ENCODE results near the gene PITPNM3. TPM values are rescaled to one million over a fixed set of nuclear protein-coding genes. Genes with fewer than 3 reads are reported as not detected.

Gene PITPNM3
- total and polyA plus RNA-seq, 12 donors = 0.12 to 0.70 (median 0.33) TPM

GRCh38 chr17:6467567-6467966 is 88.8 kb downstream of the PITPNM3 start:
- Histone ChIP-seq H3K27ac (no peak overlapping the region), H3K4me1 (no peaks in the 10 kb centered on the region), H3K36me3 (no peaks in the 10 kb centered on the region), H3K27me3 (peaks cover 0 to 5% (median 0%) of the 10 kb centered on the region in 7 donors), H3K9me3 (peaks cover 0 to 10% (median 0%) of the 10 kb centered on the region in 11 donors), H3K4me3 (no peak overlapping the region)
- no peak for DNase-seq
- ATAC-seq = no peak
- TF ChIP-seq, protein P1, sequence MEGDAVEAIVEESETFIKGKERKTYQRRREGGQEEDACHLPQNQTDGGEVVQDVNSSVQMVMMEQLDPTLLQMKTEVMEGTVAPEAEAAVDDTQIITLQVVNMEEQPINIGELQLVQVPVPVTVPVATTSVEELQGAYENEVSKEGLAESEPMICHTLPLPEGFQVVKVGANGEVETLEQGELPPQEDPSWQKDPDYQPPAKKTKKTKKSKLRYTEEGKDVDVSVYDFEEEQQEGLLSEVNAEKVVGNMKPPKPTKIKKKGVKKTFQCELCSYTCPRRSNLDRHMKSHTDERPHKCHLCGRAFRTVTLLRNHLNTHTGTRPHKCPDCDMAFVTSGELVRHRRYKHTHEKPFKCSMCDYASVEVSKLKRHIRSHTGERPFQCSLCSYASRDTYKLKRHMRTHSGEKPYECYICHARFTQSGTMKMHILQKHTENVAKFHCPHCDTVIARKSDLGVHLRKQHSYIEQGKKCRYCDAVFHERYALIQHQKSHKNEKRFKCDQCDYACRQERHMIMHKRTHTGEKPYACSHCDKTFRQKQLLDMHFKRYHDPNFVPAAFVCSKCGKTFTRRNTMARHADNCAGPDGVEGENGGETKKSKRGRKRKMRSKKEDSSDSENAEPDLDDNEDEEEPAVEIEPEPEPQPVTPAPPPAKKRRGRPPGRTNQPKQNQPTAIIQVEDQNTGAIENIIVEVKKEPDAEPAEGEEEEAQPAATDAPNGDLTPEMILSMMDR (IDR thresholded peaks at IDR 0.05) = no peak
- 83 to 92% methylated on average over 1 of the region's 1 CpG for WGBS, 2 donors
- intact Hi-C loops (cut with DNase I) = no loop called here

DNA sequence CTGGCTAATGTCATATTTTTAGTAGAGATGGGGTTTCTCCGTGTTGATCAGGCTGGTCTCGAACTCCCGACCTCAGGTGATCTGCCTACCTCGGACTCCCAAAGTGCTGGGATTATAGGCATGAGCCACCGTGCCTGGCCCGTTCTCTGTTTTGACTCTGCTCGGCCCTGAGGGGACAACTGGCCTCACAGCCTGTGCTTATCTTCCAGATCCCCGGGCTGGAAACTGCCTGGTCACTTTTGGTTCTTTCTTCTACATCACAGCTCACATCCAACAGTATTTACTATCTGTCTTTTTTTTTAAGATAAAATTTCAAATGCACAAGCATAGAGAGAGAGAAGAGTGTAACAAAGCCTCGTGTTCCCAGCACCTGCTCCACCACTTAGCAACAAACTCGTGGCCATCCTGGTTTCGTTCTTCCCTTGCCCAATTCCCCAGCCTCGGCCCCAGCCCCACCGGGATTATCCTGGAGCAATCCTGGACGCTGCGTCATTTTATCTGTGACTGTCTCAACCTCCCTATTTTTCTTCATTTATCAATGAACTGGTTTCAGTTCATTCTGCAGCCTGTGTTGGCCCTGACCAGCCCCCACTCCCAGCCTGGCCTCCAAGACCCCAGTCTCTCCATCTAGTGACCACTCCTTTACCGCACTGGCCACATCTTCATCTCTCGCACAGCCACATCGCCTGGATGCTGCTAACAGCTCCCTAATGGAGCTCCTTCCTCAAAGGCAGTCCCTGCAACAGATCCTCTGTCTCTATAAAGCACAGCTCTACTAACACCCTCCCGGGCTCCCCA is 91.0 kb downstream of the PITPNM3 start:
- Histone ChIP-seq H3K27me3 (peaks cover 0 to 5% (median 0%) of the 10 kb centered on the region in 7 donors), H3K27ac (no peak overlapping the region), H3K9me3 (peaks cover 0 to 10% (median 0%) of the 10 kb centered on the region in 11 donors), H3K4me1 (no peaks in the 10 kb centered on the region), H3K4me3 (no peak overlapping the region), H3K36me3 (no peaks in the 10 kb centered on the region)
- WGBS, 2 donors = 67 to 69% methylated on average over 19 of the region's 19 CpGs
- TF ChIP-seq, protein P1 (IDR thresholded peaks at IDR 0.05) = no peak
- DNase-seq (no peak), ATAC-seq (no peak)
- intact Hi-C loops (cut with DNase I) = no loop called here

GRCh38 chr17:6464446-6465041 is 91.8 kb downstream of the PITPNM3 start:
- peaks cover 0 to 5% (median 0%) of the 10 kb centered on the region in 7 donors for H3K27me3 ChIP-seq
- H3K4me3 ChIP-seq = no peak overlapping the region
- ATAC-seq = no peak
- intact Hi-C loops (cut with DNase I) = no loop called here
- no peak for DNase-seq
- 85 to 95% methylated on average over 14 of the region's 14 CpGs for WGBS, 2 donors
- H3K36me3 ChIP-seq = no peaks in the 10 kb centered on the region
- H3K4me1 ChIP-seq = no peaks in the 10 kb centered on the region
- H3K9me3 ChIP-seq = peaks cover 0 to 10% (median 0%) of the 10 kb centered on the region in 11 donors
- no peak overlapping the region for H3K27ac ChIP-seq
- TF ChIP-seq, protein P1 (IDR thresholded peaks at IDR 0.05) = no peak

DNA sequence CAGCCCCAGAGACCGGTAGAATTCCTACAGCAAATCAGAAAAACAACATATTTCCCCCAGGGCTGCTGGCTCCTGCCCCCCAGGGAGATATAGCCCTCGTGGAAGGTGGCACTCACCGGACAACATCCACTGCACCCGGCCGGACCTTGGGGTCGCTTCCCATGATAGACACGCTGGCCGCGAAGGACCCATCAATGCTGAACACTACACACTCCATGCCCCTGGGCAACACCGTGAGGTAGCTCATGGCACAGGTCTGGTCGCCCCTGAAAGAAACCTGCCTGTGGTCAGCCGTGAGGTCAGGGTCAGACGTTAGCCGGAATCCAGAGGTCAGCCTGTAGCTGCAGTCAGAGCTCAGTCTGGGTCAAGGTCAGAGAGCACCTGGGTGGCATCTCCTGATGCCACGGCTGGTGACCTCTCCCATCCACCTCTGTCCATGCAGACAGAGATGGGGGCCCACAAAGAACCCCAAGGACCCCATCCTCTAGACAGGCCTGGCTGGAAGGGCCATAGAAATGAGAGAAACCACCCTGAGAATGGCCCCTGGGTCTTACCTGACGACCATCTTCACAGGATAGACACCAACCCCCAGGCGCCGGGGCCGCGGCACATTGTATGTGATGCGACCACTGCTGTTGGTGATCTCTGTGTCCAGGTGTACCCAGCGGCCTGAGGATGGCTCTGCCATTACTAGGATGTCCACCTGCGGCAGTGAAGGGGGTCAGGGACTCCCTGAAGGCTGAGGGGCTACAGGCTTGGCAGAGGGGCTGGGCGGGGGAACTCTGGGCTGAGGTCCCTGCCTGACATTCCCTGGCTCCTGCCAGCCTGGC is 92.5 kb downstream of the PITPNM3 start:
- H3K36me3 ChIP-seq = no peaks in the 10 kb centered on the region
- intact Hi-C loops (cut with DNase I) = no loop called here
- no peak for DNase-seq

More for the DNA sequence above, 92.5 kb downstream of the PITPNM3 start:
- H3K27me3 ChIP-seq = peaks cover 0 to 5% (median 0%) of the 10 kb centered on the region in 7 donors
- WGBS, 2 donors = 88 to 89% methylated on average over 24 of the region's 24 CpGs
- H3K4me3 ChIP-seq = no peak overlapping the region
- ATAC-seq = peak in 1 of 8 donors; percentile 28
- H3K27ac ChIP-seq = no peak overlapping the region
- no peaks in the 10 kb centered on the region for H3K4me1 ChIP-seq
- H3K9me3 ChIP-seq = peaks cover 0 to 10% (median 0%) of the 10 kb centered on the region in 11 donors
- TF ChIP-seq, protein P1 (IDR thresholded peaks at IDR 0.05) = no peak
